ENCODE results near the gene FBXO9. TPM values are rescaled to one million over a fixed set of nuclear protein-coding genes. Genes with fewer than 3 reads are reported as not detected.

The FBXO9 gene
- total and polyA plus RNA-seq, 10 of the 15 experiments (the other 5 are each of a cell fraction or from before 2014, with no cell fraction given): 9.9 to 68.9 (median 31.3) TPM

GRCh38 chr6:53027131-53027718, 38.0 kb upstream of the FBXO9 start (continued):
- no peak for TF ChIP-seq RELB (IDR thresholded peaks at IDR 0.05; ENCODE audit: low read depth)
- no peak for TF ChIP-seq IKZF1 (conservative IDR thresholded peaks at IDR 0.05)

GRCh38 chr6:53028467-53028866, 36.7 kb upstream of the FBXO9 start:
- in situ Hi-C loops (cut with MboI): no loop called here
- Histone ChIP-seq H3K9me3 (replicated peaks; ENCODE audit: control insufficient read depth, insufficient read depth, low read length) (no peaks in the 10 kb centered on the region), H3K36me3 (ENCODE audit: control insufficient read depth in 2 of 2, insufficient read depth in 2 of 2, low read length in 1 of 2) (no peaks in the 10 kb centered on the region; a peak in 1 of 4 replicates), H3K27me3 (replicated peaks in 1 of 2; ENCODE audit: control insufficient read depth in 2 of 2, insufficient read depth in 2 of 2, low read length in 1 of 2) (no peaks in the 10 kb centered on the region), H2AFZ (ENCODE audit: control insufficient read depth, low read depth, low read length) (no peak overlapping the region), H3K4me1 (ENCODE audit: control insufficient read depth, insufficient read depth, low read length) (no peaks in the 10 kb centered on the region), H3K4me2 (ENCODE audit: control insufficient read depth, insufficient read depth) (no peak overlapping the region), H3K4me3 (no peak overlapping the region), H3K27ac (ENCODE audit: control insufficient read depth, insufficient read depth) (no peak overlapping the region), H3K9ac (ENCODE audit: control insufficient read depth, insufficient read depth, low read length) (no peak overlapping the region), H3K79me2 (ENCODE audit: control insufficient read depth, insufficient read depth, low read length) (no peaks in the 10 kb centered on the region), H4K20me1 (ENCODE audit: control insufficient read depth, insufficient read depth) (no peaks in the 10 kb centered on the region)
- SMC1A ChIA-PET (ENCODE audit: uncharacterized antibody, unreplicated experiment): no interaction called here
- RAD21 ChIA-PET (ENCODE audit: unreplicated experiment): no interaction called here
- ATAC-seq: no peak
- WGBS (ENCODE audit: insufficient coverage, insufficient replicate concordance, low lambda C conversion rate, missing lambda C conversion rate): 0% methylated on average over 1 of the region's 1 CpG
- DNase-seq (ENCODE audit: low read depth, low spot score): no peak
- CTCF ChIA-PET: no interaction called here
- FAIRE-seq: no peak
- POLR2A ChIA-PET: no interaction called here
- TF ChIP-seq FOS (IDR thresholded peaks at IDR 0.05; ENCODE audit: borderline replicate concordance, extremely low read depth, insufficient read length): no peak
- no peak for TF ChIP-seq KLF5 (IDR thresholded peaks at IDR 0.05; ENCODE audit: partially characterized antibody)
- no peak for TF ChIP-seq ZBTB4 (CRISPR knock-in tag; IDR thresholded peaks at IDR 0.05)
- TF ChIP-seq MEF2A (IDR thresholded peaks at IDR 0.05; ENCODE audit: insufficient read depth, low read depth, low read length): no peak
- TF ChIP-seq TCF3 (IDR thresholded peaks at IDR 0.05; ENCODE audit: borderline replicate concordance, insufficient read depth, low read depth, low read length): no peak
- no peak for TF ChIP-seq JUND (IDR thresholded peaks at IDR 0.05; ENCODE audit: low read depth, low read length)
- TF ChIP-seq ESRRA (IDR thresholded peaks at IDR 0.05; ENCODE audit: low read length): no peak
- no peak for TF ChIP-seq ZNF622 (IDR thresholded peaks at IDR 0.05)
- intact Hi-C loops (cut with micrococcal nuclease; ENCODE audit: unreplicated experiment): no loop called here
- BruUV-seq (replicated peaks): no TSS peak
